ENCODE results near the gene MEIS2.

- no peak for TF ChIP-seq CTCF (conservative IDR thresholded peaks at IDR 0.05; ENCODE audit: low read depth, low read length)
- no peak for TF ChIP-seq EZH2 (IDR thresholded peaks at IDR 0.05; ENCODE audit: borderline replicate concordance, low read depth, low read length, poor library complexity, severe bottlenecking)
These were observed 200.7 kb downstream of the MEIS2 start for GRCh38 chr15:36899696-36900095.

Measured in A673 (cell line).